GM12891 (cell line): ENCODE data around the gene ADARB1.

Experiments used
- POLR2A ChIP-seq: IDR thresholded peaks from 2 replicates; pipeline ENCODE4 v1.6.1; 2011; ENCODE audit warnings: low read depth, low read length, control low read depth
- POLR2AphosphoS5 ChIP-seq: IDR thresholded peaks from 2 replicates; pipeline ENCODE4 v1.6.1; 2011; ENCODE audit warnings: low read depth, low read length, control low read depth
- POU2F2 ChIP-seq: IDR thresholded peaks from 2 replicates; pipeline ENCODE4 v1.6.1; 2011; ENCODE audit warnings: low read depth, mild to moderate bottlenecking, control low read depth, low read length, moderate library complexity
- TAF1 ChIP-seq: IDR thresholded peaks from 2 replicates; pipeline ENCODE4 v1.6.1; 2011; ENCODE audit warnings: low read depth, low read length, control low read depth

DNA sequence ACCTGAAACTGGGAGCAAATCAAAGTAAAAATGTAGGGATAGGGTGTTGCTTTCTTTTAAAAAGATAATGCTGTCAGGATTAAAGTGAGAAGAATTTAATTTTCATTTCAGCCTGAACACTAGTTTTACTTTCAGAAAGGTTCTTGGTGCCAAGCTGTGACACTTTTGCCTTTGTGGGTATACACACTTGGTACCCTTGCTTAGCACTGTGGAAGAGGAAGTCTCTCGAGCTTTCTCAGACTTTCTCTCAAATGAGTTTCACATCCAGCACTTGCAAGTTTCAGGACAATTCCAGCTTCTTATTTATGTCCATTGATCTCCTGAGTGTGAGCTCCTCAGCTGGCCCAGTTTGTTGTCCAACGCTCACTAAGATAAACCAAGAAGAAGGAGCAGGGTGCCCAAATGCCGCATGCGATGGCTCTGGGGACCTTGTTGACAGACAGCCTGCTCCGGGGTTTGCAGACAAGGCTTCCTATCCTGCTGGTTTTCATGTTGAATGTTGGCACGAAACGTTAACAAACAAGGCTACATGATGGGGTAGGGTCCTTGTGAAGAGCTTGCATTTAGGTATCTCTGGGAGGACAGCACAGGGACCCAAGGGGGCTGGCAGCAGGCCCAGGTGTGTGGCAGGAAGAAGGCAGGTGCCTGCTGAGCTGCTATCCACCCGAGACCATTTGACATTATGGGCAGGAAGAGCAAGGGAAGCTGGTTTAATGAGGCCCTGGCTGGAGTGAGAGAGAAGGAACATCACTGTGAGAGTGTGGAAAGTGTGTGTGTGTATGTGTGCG lies 133.7 kb downstream of the ADARB1 start:
- no peak for TF ChIP-seq POLR2AphosphoS5
- TF ChIP-seq POLR2A = no peak
- TF ChIP-seq TAF1 = no peak
- TF ChIP-seq POU2F2 = no peak
